Left forelimb (tissue), 1 donor: ENCODE measurements around the gene APOBEC3H.

Experiments
- DNase-seq: peaks from one replicate; pipeline ENCODE4 v3.0.0-alpha.2; 2018; ENCODE audit warnings: low spot score

The APOBEC3H gene

GRCh38 chr22:39135092-39135896, 38.2 kb downstream of the APOBEC3H start:
- DNase-seq = no peak

- DNase-seq = no peak
These were observed 39.3 kb downstream of the APOBEC3H start for GRCh38 chr22:39136317-39136716.

- DNase-seq = no peak
These were observed 41.4 kb downstream of the APOBEC3H start for GRCh38 chr22:39138357-39138997.

GRCh38 chr22:39139933-39140332, 42.9 kb downstream of the APOBEC3H start:
- DNase-seq = no peak

GRCh38 chr22:39142088-39142680, 45.1 kb downstream of the APOBEC3H start:
- no peak for DNase-seq

- DNase-seq = no peak
These were observed 47.2 kb downstream of the APOBEC3H start for GRCh38 chr22:39144101-39144767.

GRCh38 chr22:39146256-39147101, 49.4 kb downstream of the APOBEC3H start:
- DNase-seq = peak; percentile 23

GRCh38 chr22:39147335-39148025, 50.4 kb downstream of the APOBEC3H start:
- DNase-seq = no peak

- peak; percentile 57 for DNase-seq
These were observed 51.1 kb downstream of the APOBEC3H start for GRCh38 chr22:39148026-39148726.

- DNase-seq = peak; percentile 62
These were observed 51.9 kb downstream of the APOBEC3H start for GRCh38 chr22:39148727-39149535.

GRCh38 chr22:39149915-39150847, 53.1 kb downstream of the APOBEC3H start:
- DNase-seq = no peak

GRCh38 chr22:39150848-39151215, 53.8 kb downstream of the APOBEC3H start:
- no peak for DNase-seq

GRCh38 chr22:39151329-39151975, 54.4 kb downstream of the APOBEC3H start:
- no peak for DNase-seq

GRCh38 chr22:39152024-39152510, 55.0 kb downstream of the APOBEC3H start:
- DNase-seq = no peak

GRCh38 chr22:39152511-39153219, 55.6 kb downstream of the APOBEC3H start, which contains the start of gene CBX7:
TSS of gene CBX7 (minus strand) at chr22:39152680. CDS start at chr22:39152444, 236 bp downstream.
- peak; percentile 96 for DNase-seq

GRCh38 chr22:39153220-39153717, 56.2 kb downstream of the APOBEC3H start:
- no peak for DNase-seq
